A673 (cell line): ENCODE data around the gene XBP1. TPM values are rescaled to one million over a fixed set of nuclear protein-coding genes. Genes with fewer than 3 reads are reported as not detected.
"Not testable (repeated sequence)": the region's sequence is repeated elsewhere in the genome, so short reads cannot be mapped to it uniquely, and the experiment has no call there.

Source experiments
- BruUV-seq: library from RNA; stranded (reverse); fragments of 400-500 nt; replicated peaks from 2 replicates; lab custom pipeline; 2021; lab: Mats Ljungman, UMichigan
- CTCF ChIA-PET: fragments of 300-600 bp; sonication (Branson Sonifier 250); formaldehyde crosslinking; loops from one replicate; lab custom pipeline; 2022; ENCODE audit warnings: antibody characterized with exemption; lab: Charles Lee
- POLR2A ChIA-PET: fragments of 300-600 bp; sonication (Branson Sonifier 250); formaldehyde crosslinking; loops from one replicate; lab custom pipeline; 2022; ENCODE audit warnings: antibody characterized with exemption; ENCODE audit not compliant: low non-redundant PET; lab: Charles Lee
- DNase-seq: peaks from one replicate; pipeline ENCODE4 v3.0.0-alpha.2; 2015; ENCODE audit warnings: low spot score
- H3K27ac ChIP-seq: fragments of 200-600 bp; sonication (generic); 2 replicates; pipeline ENCODE4 v1.5.1; 2016; ENCODE audit warnings: mixed run types, low read depth, mild to moderate bottlenecking, mixed read lengths, antibody characterized with exemption, low read length; ENCODE audit not compliant: poor library complexity, severe bottlenecking
- H3K27me3 ChIP-seq: fragments of 200-600 bp; sonication (generic); replicated peaks from 2 replicates; pipeline ENCODE4 v1.6.1; 2017; ENCODE audit warnings: mixed run types, low read depth, mild to moderate bottlenecking, mixed read lengths, antibody characterized with exemption, low read length; ENCODE audit not compliant: insufficient read depth, poor library complexity
- H3K36me3 ChIP-seq: fragments of 200-600 bp; sonication (generic); 2 replicates; pipeline ENCODE4 v1.6.1; 2016; ENCODE audit warnings: mixed run types, mild to moderate bottlenecking, mixed read lengths, antibody characterized with exemption, low read length; ENCODE audit not compliant: insufficient read depth, poor library complexity, severe bottlenecking
- H3K4me1 ChIP-seq: fragments of 200-600 bp; sonication (generic); 2 replicates; pipeline ENCODE4 v1.6.1; 2017; ENCODE audit warnings: mixed run types, mild to moderate bottlenecking, mixed read lengths, antibody characterized with exemption, low read length; ENCODE audit not compliant: insufficient read depth, poor library complexity, severe bottlenecking
- H3K4me3 ChIP-seq: fragments of 200-600 bp; sonication (generic); 2 replicates; pipeline ENCODE4 v1.5.1; 2016; ENCODE audit warnings: low read depth, mixed run types, mild to moderate bottlenecking, mixed read lengths, low read length; ENCODE audit not compliant: poor library complexity, severe bottlenecking
- H3K9me3 ChIP-seq: fragments of 200-600 bp; sonication (generic); 2 replicates; pipeline ENCODE4 v1.6.1; 2016; ENCODE audit warnings: mixed run types, low read depth, mild to moderate bottlenecking, mixed read lengths, antibody characterized with exemption, low read length; ENCODE audit not compliant: poor library complexity, severe bottlenecking
- CTCF ChIP-seq: fragments of 300-800, 200-600 bp; sonication (generic); conservative IDR thresholded peaks from 2 replicates; pipeline ENCODE4 v1.5.1; 2017; ENCODE audit warnings: low read depth, mild to moderate bottlenecking, antibody characterized with exemption, low read length, moderate library complexity, mixed read lengths
- EZH2 ChIP-seq: fragments of 200-600 bp; sonication (generic); IDR thresholded peaks from 2 replicates; pipeline ENCODE4 v1.6.1; 2017; ENCODE audit warnings: borderline replicate concordance, low read depth, mild to moderate bottlenecking, mixed read lengths, antibody characterized with exemption, low read length; ENCODE audit not compliant: poor library complexity, severe bottlenecking
- intact Hi-C: fragments of 100-400 bp; cut with micrococcal nuclease; formaldehyde crosslinking; loops from one replicate; pipeline ENCODE4 v1.10.0; 2022; ENCODE audit not compliant: unreplicated experiment
- total RNA-seq: library from RNA; stranded (reverse); gene quantifications from 2 replicates; pipeline ENCODE4 v1.2.3, GENCODE V29; 2021

XBP1 gene
- total RNA-seq, 1 experiment from 2014 or later = 66.3 TPM

GRCh38 chr22:28812516-28812915, 12.1 kb upstream of the XBP1 start:
- Histone ChIP-seq H3K27ac (no peak overlapping the region), H3K36me3 (no peaks in the 10 kb centered on the region), H3K9me3 (no peaks in the 10 kb centered on the region), H3K27me3 (no peaks in the 10 kb centered on the region), H3K4me1 (no peaks in the 10 kb centered on the region), H3K4me3 (no peak overlapping the region)
- TF ChIP-seq EZH2 (no peak), CTCF (no peak)
- intact Hi-C loops = no loop called here
- ChIA-PET CTCF (no interaction called here), POLR2A (no interaction called here)
- DNase-seq = no peak
- BruUV-seq = no TSS peak

GRCh38 chr22:28810821-28811491, 10.6 kb upstream of the XBP1 start:
- Histone ChIP-seq H3K36me3 (no peaks in the 10 kb centered on the region), H3K27ac (no peak overlapping the region), H3K27me3 (no peaks in the 10 kb centered on the region), H3K4me3 (no peak overlapping the region), H3K4me1 (no peaks in the 10 kb centered on the region), H3K9me3 (no peaks in the 10 kb centered on the region)
- ChIA-PET CTCF (no interaction called here), POLR2A (no interaction called here)
- TF ChIP-seq EZH2 (no peak), CTCF (no peak)
- no peak for DNase-seq
- BruUV-seq = no TSS peak
- intact Hi-C loops = no loop called here

GRCh38 chr22:28808716-28809355, 8.5 kb upstream of the XBP1 start:
- no TSS peak for BruUV-seq
- POLR2A ChIA-PET = interaction anchor here (0.6 kb wide), 1 partner anchor 68 kb away, joined by 8 read pairs; no protein-coding TSS in a partner anchor
- DNase-seq = no peak
- no peak overlapping the region for H3K27ac ChIP-seq
- H3K36me3 ChIP-seq = no peaks in the 10 kb centered on the region
- H3K27me3 ChIP-seq = no peaks in the 10 kb centered on the region
- H3K9me3 ChIP-seq = no peaks in the 10 kb centered on the region
- intact Hi-C loops = no loop called here
- CTCF ChIA-PET = interaction anchor here (0.6 kb wide), 1 partner anchor 232 kb away, joined by 3 read pairs; no protein-coding TSS in a partner anchor
- H3K4me1 ChIP-seq = no peaks in the 10 kb centered on the region
- H3K4me3 ChIP-seq = no peak overlapping the region
- TF ChIP-seq CTCF (no peak), EZH2 (no peak)

- POLR2A ChIA-PET, H3K4me3 ChIP-seq: not testable (repeated sequence)
Measured at GRCh38 chr22:28805426-28805825, 5.1 kb upstream of the XBP1 start.

More at GRCh38 chr22:28805426-28805825, 5.1 kb upstream of the XBP1 start:
- H3K27me3 ChIP-seq, H3K4me1 ChIP-seq, CTCF ChIA-PET, intact Hi-C loops, H3K9me3 ChIP-seq, H3K27ac ChIP-seq, H3K36me3 ChIP-seq, DNase-seq, BruUV-seq: not testable (repeated sequence)
